Activated CD4-positive, alpha-beta T cell treated with anti-CD3 and anti-CD28 coated beads, Interleukin-2, amount 10 ng/mL, durations not matched to agents 7 days and 5 days (primary cell): Measurements from ENCODE around the gene USP44. TPM values are rescaled to one million over a fixed set of nuclear protein-coding genes. Genes with fewer than 3 reads are reported as not detected.
A peak's percentile ranks its signal among the peaks of the same experiment; 100 is the strongest.
"Not testable (repeated sequence)": the region's sequence is repeated elsewhere in the genome, so short reads cannot be mapped to it uniquely, and the experiment has no call there.

Experiments
- CTCF ChIA-PET: fragments of 350-600 bp; sonication (Branson Sonifier 250); formaldehyde crosslinking; loops from one replicate; lab custom pipeline; 2021; ENCODE audit warnings: antibody characterized with exemption; lab: Charles Lee
- POLR2A ChIA-PET: fragments of 350-600 bp; sonication (Branson Sonifier 250); formaldehyde crosslinking; loops from one replicate; lab custom pipeline; 2021; ENCODE audit warnings: antibody characterized with exemption; lab: Charles Lee
- DNase-seq: peaks from one replicate; pipeline ENCODE4 v3.0.0-alpha.2; 2020
- H3K27ac Mint-ChIP-seq: one replicate; pipeline ENCODE4 v1.8.0; 2021; ENCODE audit warnings: mild to moderate bottlenecking, moderate library complexity, mixed read lengths
- H3K27me3 Mint-ChIP-seq: one replicate; pipeline ENCODE4 v1.8.0; 2021; ENCODE audit warnings: mixed read lengths
- H3K36me3 Mint-ChIP-seq: one replicate; pipeline ENCODE4 v1.8.0; 2021; ENCODE audit warnings: low read depth, mixed read lengths
- H3K4me1 Mint-ChIP-seq: one replicate; pipeline ENCODE4 v1.8.0; 2021; ENCODE audit warnings: mixed read lengths
- H3K4me3 Mint-ChIP-seq: one replicate; pipeline ENCODE4 v1.8.0; 2021; ENCODE audit warnings: mild to moderate bottlenecking, moderate library complexity, mixed read lengths
- H3K9me3 Mint-ChIP-seq: one replicate; pipeline ENCODE4 v1.8.0; 2021; ENCODE audit warnings: mixed read lengths
- total RNA-seq, 2 experiments: library from RNA; stranded (reverse); gene quantifications; one replicate each; pipeline ENCODE4 v1.2.3, GENCODE V29; 2021

USP44 gene
- total RNA-seq, 2 experiments from 2014 or later, result 2.9 to 3.7 TPM

GRCh38 chr12:95571369-95571768 lies 20.1 kb upstream of the USP44 start:
- Mint-ChIP-seq H3K4me1 (peaks cover 14% of the 10 kb centered on the region), H3K4me3 (no peak overlapping the region), H3K9me3 (no peaks in the 10 kb centered on the region), H3K27me3 (peaks cover 17% of the 10 kb centered on the region), H3K36me3 (no peaks in the 10 kb centered on the region), H3K27ac (no peak overlapping the region)
- ChIA-PET CTCF (interaction anchor here (0.7 to 1.5 kb wide), 3 partner anchors 11 to 346 kb away, joined by 3 to 4 read pairs (median 4); no protein-coding TSS in a partner anchor), POLR2A (no interaction called here)
- DNase-seq, result no peak

- H3K4me3 Mint-ChIP-seq, H3K36me3 Mint-ChIP-seq, DNase-seq, CTCF ChIA-PET, H3K27ac Mint-ChIP-seq, H3K27me3 Mint-ChIP-seq, POLR2A ChIA-PET, H3K9me3 Mint-ChIP-seq: not testable (repeated sequence)
- H3K4me1 Mint-ChIP-seq, result peaks cover 12% of the 10 kb centered on the region
Measured at GRCh38 chr12:95568045-95568444, 16.8 kb upstream of the USP44 start.

GRCh38 chr12:95557625-95558024 lies 6.3 kb upstream of the USP44 start:
- no peaks in the 10 kb centered on the region for H3K27me3 Mint-ChIP-seq
- ChIA-PET POLR2A (no interaction called here), CTCF (no interaction called here)
- H3K9me3 Mint-ChIP-seq, result no peaks in the 10 kb centered on the region
- H3K4me3 Mint-ChIP-seq, result no peak overlapping the region
- no peak overlapping the region for H3K27ac Mint-ChIP-seq
- DNase-seq, result no peak
- peaks cover 19% of the 10 kb centered on the region for H3K4me1 Mint-ChIP-seq
- H3K36me3 Mint-ChIP-seq, result no peaks in the 10 kb centered on the region

GRCh38 chr12:95554532-95555071 lies 3.3 kb upstream of the USP44 start:
- Mint-ChIP-seq H3K27me3 (peaks cover 1% of the 10 kb centered on the region), H3K27ac (no peak overlapping the region), H3K4me1 (peaks cover 32% of the 10 kb centered on the region), H3K9me3 (peaks cover under 1% of the 10 kb centered on the region), H3K4me3 (no peak overlapping the region), H3K36me3 (no peaks in the 10 kb centered on the region)
- DNase-seq, result no peak
- ChIA-PET POLR2A (interaction anchor here (0.7 kb wide), 1 partner anchor 17 kb away, joined by 3 read pairs; no protein-coding TSS in a partner anchor), CTCF (no interaction called here)

DNA sequence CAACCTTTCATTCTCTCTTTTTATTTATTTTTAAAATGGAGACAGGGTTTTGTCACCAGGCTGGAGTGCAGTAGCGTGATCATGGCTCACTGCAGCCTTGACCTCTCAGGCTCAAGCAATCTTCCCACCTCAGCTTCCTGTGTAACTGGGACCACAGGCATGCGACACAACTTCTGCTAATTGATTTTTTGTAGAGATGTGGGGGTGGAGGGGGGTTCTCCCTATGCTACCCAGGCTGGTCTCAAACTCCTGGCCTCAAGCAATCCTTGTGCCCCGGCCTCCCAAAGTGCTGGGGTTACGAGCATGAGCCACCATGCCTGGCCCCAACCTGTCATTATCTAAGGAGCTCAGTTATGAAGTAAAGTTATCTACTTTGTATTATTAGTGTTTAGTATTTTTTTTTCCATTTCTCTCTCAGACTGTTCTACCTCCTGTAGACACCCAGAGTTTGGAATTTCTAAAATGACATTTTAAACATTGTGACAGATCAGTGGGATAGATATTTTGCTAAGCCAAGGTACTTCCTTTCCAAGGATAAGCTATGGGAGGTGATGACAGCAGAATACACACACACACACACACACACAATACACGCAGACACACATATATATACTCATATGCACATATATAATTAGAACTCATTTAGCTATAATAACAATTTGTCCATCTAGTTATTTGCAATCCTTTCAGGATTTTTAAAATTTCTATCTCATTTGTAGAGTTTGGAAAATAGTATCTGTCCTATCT lies 2.1 kb upstream of the USP44 start:
- ChIA-PET CTCF (no interaction called here), POLR2A (no interaction called here)
- peak overlapping the region; percentile 18 for H3K4me3 Mint-ChIP-seq
- no peaks in the 10 kb centered on the region for H3K36me3 Mint-ChIP-seq
- peaks cover 7% of the 10 kb centered on the region for H3K27me3 Mint-ChIP-seq
- H3K27ac Mint-ChIP-seq, result peak overlapping the region; percentile 64
- H3K4me1 Mint-ChIP-seq, result peaks cover 40% of the 10 kb centered on the region
- peak; percentile 12 for DNase-seq
- H3K9me3 Mint-ChIP-seq, result peaks cover 3% of the 10 kb centered on the region

- ChIA-PET POLR2A (no interaction called here), CTCF (interaction anchor here (0.6 kb wide), 1 partner anchor 10 kb away, joined by 5 read pairs; no protein-coding TSS in a partner anchor)
- peaks cover 49% of the 10 kb centered on the region for H3K4me1 Mint-ChIP-seq
- H3K36me3 Mint-ChIP-seq, result no peaks in the 10 kb centered on the region
- no peak overlapping the region for H3K4me3 Mint-ChIP-seq
- no peak for DNase-seq
- H3K27ac Mint-ChIP-seq, result no peak overlapping the region
- peaks cover 3% of the 10 kb centered on the region for H3K9me3 Mint-ChIP-seq
- peaks cover 15% of the 10 kb centered on the region for H3K27me3 Mint-ChIP-seq
Measured at GRCh38 chr12:95551913-95552516, 739 bp upstream of the USP44 start.

DNA sequence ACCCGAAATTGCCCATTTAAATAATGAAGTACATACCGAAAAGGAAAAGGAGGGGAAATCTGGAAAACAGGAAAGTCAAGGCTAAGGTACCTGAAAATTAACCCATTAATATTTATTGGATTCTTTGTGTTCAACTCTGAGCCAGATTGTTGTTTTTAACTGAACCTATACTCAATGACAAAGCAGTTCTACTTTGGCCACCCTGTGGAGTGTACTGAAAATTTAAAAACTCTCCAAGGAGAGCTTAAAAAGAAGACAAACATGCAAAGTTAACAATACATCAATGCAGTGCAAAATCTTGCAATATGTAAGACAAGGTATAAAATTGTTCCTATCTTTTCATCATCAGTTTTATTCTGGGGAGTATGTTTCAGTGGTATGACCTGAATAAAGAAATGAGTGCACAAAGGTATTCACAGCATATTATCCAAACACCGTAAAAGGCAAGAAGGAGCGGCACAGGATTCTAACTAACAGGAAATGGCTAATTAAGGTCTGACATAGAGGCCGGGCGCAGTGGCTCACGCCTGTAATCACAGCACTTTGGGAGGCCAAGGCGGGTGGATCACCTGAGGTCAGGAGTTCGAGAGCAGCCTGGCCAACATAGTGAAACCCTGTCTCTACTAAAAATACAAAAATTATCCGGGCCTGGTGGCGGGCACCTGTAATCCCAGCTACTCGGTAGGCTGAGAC lies 1.7 kb downstream of the USP44 start:
- Mint-ChIP-seq H3K4me3 (peak overlapping the region; percentile 85), H3K27ac (peak overlapping the region; percentile 84), H3K9me3 (peaks cover 3% of the 10 kb centered on the region), H3K27me3 (peaks cover 29% of the 10 kb centered on the region), H3K36me3 (no peaks in the 10 kb centered on the region), H3K4me1 (peaks cover 53% of the 10 kb centered on the region)
- DNase-seq, result no peak
- ChIA-PET POLR2A (no interaction called here), CTCF (no interaction called here)

GRCh38 chr12:95548539-95549391 lies 2.5 kb downstream of the USP44 start:
- H3K27ac Mint-ChIP-seq, result peak overlapping the region; percentile 84
- POLR2A ChIA-PET, result no interaction called here
- DNase-seq, result peak; percentile 57
- CTCF ChIA-PET, result no interaction called here
- H3K4me3 Mint-ChIP-seq, result peak overlapping the region; percentile 85
- no peaks in the 10 kb centered on the region for H3K36me3 Mint-ChIP-seq
- H3K4me1 Mint-ChIP-seq, result peaks cover 47% of the 10 kb centered on the region
- peaks cover 3% of the 10 kb centered on the region for H3K9me3 Mint-ChIP-seq
- H3K27me3 Mint-ChIP-seq, result peaks cover 29% of the 10 kb centered on the region

DNA sequence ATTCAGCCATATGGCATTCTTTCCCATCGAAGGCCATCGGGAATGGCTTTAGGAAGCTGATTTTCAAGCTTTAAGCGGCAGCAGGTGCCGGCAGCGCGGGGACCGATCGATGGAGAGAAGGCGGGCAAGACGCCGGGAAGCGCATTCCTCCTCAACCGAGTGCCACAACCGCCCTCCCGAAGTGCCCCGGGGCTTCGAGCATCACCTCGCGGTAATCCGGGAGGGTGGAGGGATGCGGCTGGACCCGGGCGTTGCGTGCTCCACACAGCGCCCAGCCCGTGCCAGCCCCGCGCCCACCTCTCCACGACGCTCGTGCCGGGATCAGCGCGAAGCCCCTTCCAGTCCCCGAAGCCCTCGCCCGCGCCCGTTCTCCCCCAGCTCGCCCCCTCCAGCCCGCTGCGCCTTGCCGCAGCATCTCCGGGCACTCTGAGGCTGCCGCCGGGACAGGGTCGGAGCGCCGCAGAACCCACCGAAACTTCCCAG lies 3.2 kb downstream of the USP44 start:
- peaks cover 41% of the 10 kb centered on the region for H3K4me1 Mint-ChIP-seq
- ChIA-PET CTCF (interaction anchor here (1.1 kb wide), 2 partner anchors 11 to 76 kb away, joined by 3 to 4 read pairs; no protein-coding TSS in a partner anchor), POLR2A (interaction anchor here (0.6 kb wide), 1 partner anchor 398 kb away, joined by 3 read pairs; no protein-coding TSS in a partner anchor)
- DNase-seq, result peak; percentile 18
- H3K9me3 Mint-ChIP-seq, result peaks cover 3% of the 10 kb centered on the region
- H3K36me3 Mint-ChIP-seq, result no peaks in the 10 kb centered on the region
- H3K4me3 Mint-ChIP-seq, result peak overlapping the region; percentile 85
- peaks cover 29% of the 10 kb centered on the region for H3K27me3 Mint-ChIP-seq
- H3K27ac Mint-ChIP-seq, result peak overlapping the region; percentile 84

- DNase-seq, result no peak
- Mint-ChIP-seq H3K36me3 (no peaks in the 10 kb centered on the region), H3K9me3 (peaks cover 3% of the 10 kb centered on the region), H3K4me1 (peaks cover 39% of the 10 kb centered on the region), H3K27ac (peak overlapping the region; percentile 84), H3K27me3 (peaks cover 29% of the 10 kb centered on the region), H3K4me3 (peak overlapping the region; percentile 85)
- ChIA-PET POLR2A (interaction anchor here (0.6 kb wide), 1 partner anchor 398 kb away, joined by 3 read pairs; no protein-coding TSS in a partner anchor), CTCF (interaction anchor here (1.1 kb wide), 2 partner anchors 10 to 76 kb away, joined by 3 to 4 read pairs; no protein-coding TSS in a partner anchor)
Measured at GRCh38 chr12:95547522-95548055, 3.7 kb downstream of the USP44 start.

DNA sequence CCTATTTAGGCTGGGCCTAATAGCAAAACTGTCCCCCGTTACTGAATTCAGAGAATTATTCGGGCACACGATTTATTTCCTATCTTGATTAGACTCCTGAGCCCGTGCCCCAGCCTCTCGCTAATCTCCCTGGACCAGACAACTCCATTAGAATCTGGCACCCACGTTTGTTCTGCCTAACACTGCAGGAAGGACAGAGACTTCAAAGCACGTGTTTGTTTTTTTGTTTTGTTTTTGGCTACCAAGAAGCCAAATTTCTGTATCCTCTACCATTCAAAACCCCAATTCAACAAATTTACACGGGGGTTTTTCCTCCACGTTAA lies 4.8 kb downstream of the USP44 start:
- POLR2A ChIA-PET, result no interaction called here
- Mint-ChIP-seq H3K27me3 (peaks cover 29% of the 10 kb centered on the region), H3K27ac (no peak overlapping the region), H3K36me3 (no peaks in the 10 kb centered on the region), H3K4me1 (peaks cover 29% of the 10 kb centered on the region), H3K4me3 (no peak overlapping the region), H3K9me3 (peaks cover 3% of the 10 kb centered on the region)
- DNase-seq, result no peak
- CTCF ChIA-PET, result no interaction called here
